Thyroid gland (tissue), 4 donors: ENCODE measurements around the gene ARL13A. TPM values are rescaled to one million over a fixed set of nuclear protein-coding genes. Genes with fewer than 3 reads are reported as not detected.
"Not testable (repeated sequence)": the region's sequence is repeated elsewhere in the genome, so short reads cannot be mapped to it uniquely, and the experiment has no call there.

Experiments
- DNase-seq, 2 donors: peaks; one replicate each; pipeline ENCODE4 v3.0.0-alpha.2; 2019
- H3K27ac ChIP-seq, 3 donors: fragments of 200-600 bp; sonication (generic); 1 replicate in 2 of 3; 2 replicates in 1 of 3; pipeline ENCODE4 v1.5.1; 2016 to 2019; ENCODE audit warnings: mild to moderate bottlenecking in 1 of 3, moderate library complexity in 1 of 3
- H3K27me3 ChIP-seq: fragments of 200-600 bp; sonication (generic); one replicate; pipeline ENCODE4 v1.5.1; 2019
- H3K36me3 ChIP-seq, 2 donors: fragments of 200-600 bp; sonication (generic); one replicate each; pipeline ENCODE4 v1.5.1; 2016 to 2019
- H3K4me1 ChIP-seq, 2 donors: fragments of 200-600 bp; sonication (generic); one replicate each; pipeline ENCODE4 v1.5.1; 2017 to 2019
- H3K4me3 ChIP-seq, 3 donors: fragments of 200-600 bp; sonication (generic); replicated peaks in 1 of 3; 1 replicate in 2 of 3; 2 replicates in 1 of 3; pipeline ENCODE4 v1.5.1; 2016; ENCODE audit warnings: mild to moderate bottlenecking in 1 of 3
- H3K9me3 ChIP-seq: fragments of 200-600 bp; sonication (generic); one replicate; pipeline ENCODE4 v1.5.1; 2017
- POLR2A ChIP-seq, 2 donors: fragments of 450-650 bp; IDR thresholded peaks; one replicate each; pipeline ENCODE4 v1.6.1; 2017; ENCODE audit warnings: antibody characterized with exemption in 2 of 2, mild to moderate bottlenecking in 2 of 2, moderate library complexity in 1 of 2
- WGBS, 2 donors: methylation state at CpG; one replicate each; pipeline ENCODE4 v1.1.5; 2017; 5-methylcytosine and 5-hydroxymethylcytosine counted together
- intact Hi-C: fragments of 100-400 bp; cut with DNase I; formaldehyde crosslinking; loops from one replicate; pipeline ENCODE4 v1.15.1; 2023
- total RNA-seq, 4 donors: library from RNA; depleted of rRNA; stranded (reverse); fragments of >200 nt; gene quantifications; one replicate each; pipeline ENCODE4 v1.2.3, GENCODE V29; 2016
- TF ChIP-seq, protein P1 (sequence below), 6 experiments: fragments of 200-600 bp in 3 of 6; fragments of 450-650 bp in 3 of 6; sonication (generic) in 3 of 6; IDR thresholded peaks; one replicate each; pipeline ENCODE4 v1.5.1; 2016 to 2019; ENCODE audit warnings: antibody characterized with exemption in 6 of 6, mild to moderate bottlenecking in 2 of 6, inconsistent platforms in 1 of 6, moderate library complexity in 1 of 6

ARL13A gene
- total RNA-seq, 4 donors from 2014 or later, result not detected

- intact Hi-C loops, result no loop called here
- Histone ChIP-seq H3K4me3 (no peak overlapping the region), H3K9me3 (no peaks in the 10 kb centered on the region), H3K27ac (no peak overlapping the region), H3K4me1 (no peaks in the 10 kb centered on the region), H3K36me3 (peaks cover 4 to 5% of the 10 kb centered on the region in 2 donors), H3K27me3 (no peaks in the 10 kb centered on the region)
- no peak for TF ChIP-seq POLR2A (IDR thresholded peaks at IDR 0.05)
- TF ChIP-seq, protein P1, sequence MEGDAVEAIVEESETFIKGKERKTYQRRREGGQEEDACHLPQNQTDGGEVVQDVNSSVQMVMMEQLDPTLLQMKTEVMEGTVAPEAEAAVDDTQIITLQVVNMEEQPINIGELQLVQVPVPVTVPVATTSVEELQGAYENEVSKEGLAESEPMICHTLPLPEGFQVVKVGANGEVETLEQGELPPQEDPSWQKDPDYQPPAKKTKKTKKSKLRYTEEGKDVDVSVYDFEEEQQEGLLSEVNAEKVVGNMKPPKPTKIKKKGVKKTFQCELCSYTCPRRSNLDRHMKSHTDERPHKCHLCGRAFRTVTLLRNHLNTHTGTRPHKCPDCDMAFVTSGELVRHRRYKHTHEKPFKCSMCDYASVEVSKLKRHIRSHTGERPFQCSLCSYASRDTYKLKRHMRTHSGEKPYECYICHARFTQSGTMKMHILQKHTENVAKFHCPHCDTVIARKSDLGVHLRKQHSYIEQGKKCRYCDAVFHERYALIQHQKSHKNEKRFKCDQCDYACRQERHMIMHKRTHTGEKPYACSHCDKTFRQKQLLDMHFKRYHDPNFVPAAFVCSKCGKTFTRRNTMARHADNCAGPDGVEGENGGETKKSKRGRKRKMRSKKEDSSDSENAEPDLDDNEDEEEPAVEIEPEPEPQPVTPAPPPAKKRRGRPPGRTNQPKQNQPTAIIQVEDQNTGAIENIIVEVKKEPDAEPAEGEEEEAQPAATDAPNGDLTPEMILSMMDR (IDR thresholded peaks at IDR 0.05), result no peak
- no peak for DNase-seq
These were observed 39.6 kb downstream of the ARL13A start for GRCh38 chrX:101009090-101009489.

DNA sequence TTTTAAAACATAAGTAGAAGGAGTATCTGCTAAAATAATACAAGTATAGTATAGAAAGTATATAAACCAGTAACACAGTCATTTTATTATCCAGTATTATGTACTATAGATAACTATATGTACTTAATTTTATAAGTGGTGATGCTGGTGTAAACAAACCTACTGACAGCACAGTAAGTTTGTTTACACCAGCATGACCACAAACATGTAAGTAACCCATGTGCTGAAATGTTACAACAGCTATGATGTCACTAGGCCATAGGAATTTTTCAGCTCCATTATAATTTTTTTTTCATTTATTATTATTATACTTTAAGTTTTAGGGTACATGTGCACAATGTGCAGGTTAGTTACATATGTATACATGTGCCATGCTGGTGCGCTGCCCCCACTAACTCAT, 42.5 kb downstream of the ARL13A start:
- intact Hi-C loops, DNase-seq, H3K36me3 ChIP-seq, H3K9me3 ChIP-seq, H3K27me3 ChIP-seq, H3K4me1 ChIP-seq, H3K27ac ChIP-seq, H3K4me3 ChIP-seq: not testable (repeated sequence)
- WGBS, 2 donors, result 100% methylated on average over 1 of the region's 1 CpG

DNA sequence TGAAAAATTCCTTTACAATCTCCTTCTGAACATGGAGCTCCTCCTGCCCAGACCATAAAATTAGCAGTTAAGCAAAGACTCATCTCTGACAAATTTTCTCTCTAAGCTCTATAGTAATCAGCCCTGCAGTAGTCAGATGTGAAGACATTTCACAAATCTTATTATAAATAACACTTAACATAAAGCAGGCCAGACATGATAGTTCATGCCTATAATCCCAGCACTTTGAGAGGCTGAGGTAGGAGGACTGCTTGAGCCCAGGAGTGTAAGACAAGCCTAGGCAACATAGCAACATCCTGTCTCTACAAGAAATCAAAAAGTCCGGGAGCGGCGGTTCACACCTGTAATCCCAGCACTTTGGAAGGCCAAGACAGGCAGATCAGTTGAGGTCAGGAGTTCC, 52.5 kb downstream of the ARL13A start:
- H3K27ac ChIP-seq, result no peak overlapping the region
- 90 to 100% methylated on average over 3 of the region's 3 CpGs for WGBS, 2 donors
- intact Hi-C loops, result no loop called here
- no peaks in the 10 kb centered on the region for H3K9me3 ChIP-seq
- TF ChIP-seq, protein P1 (IDR thresholded peaks at IDR 0.05), result no peak
- TF ChIP-seq POLR2A (IDR thresholded peaks at IDR 0.05), result no peak
- H3K36me3 ChIP-seq, result peaks cover 0 to 4% of the 10 kb centered on the region in 2 donors
- no peak for DNase-seq
- H3K4me3 ChIP-seq, result no peak overlapping the region
- H3K4me1 ChIP-seq, result no peaks in the 10 kb centered on the region
- no peaks in the 10 kb centered on the region for H3K27me3 ChIP-seq

GRCh38 chrX:101025126-101025525, 55.6 kb downstream of the ARL13A start:
- no peaks in the 10 kb centered on the region for H3K4me1 ChIP-seq
- TF ChIP-seq, protein P1 (IDR thresholded peaks at IDR 0.05), result no peak
- no peak for TF ChIP-seq POLR2A (IDR thresholded peaks at IDR 0.05)

DNA sequence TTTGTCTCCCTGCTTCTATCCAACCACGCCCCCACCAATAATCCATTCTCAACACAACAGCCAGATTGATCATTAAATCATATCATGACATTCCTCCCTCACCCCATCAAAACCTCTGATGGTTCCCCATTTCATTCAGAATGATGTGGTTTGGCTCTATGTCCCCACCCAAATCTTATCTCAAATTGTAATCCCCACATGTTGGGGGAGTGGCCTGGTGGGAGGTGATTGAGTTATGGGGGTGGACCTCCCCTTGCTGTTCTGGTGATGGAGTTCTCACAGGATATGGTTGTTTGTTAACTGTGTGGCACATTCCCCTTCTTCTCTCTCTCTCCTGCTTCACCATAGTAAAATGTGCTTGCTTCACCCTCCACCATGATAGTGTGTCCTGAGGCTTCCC, 59.1 kb downstream of the ARL13A start:
- 100% methylated on average over 1 of the region's 1 CpG for WGBS, 2 donors
- Histone ChIP-seq H3K4me1 (no peaks in the 10 kb centered on the region), H3K9me3 (no peaks in the 10 kb centered on the region), H3K4me3 (no peak overlapping the region), H3K27ac (no peak overlapping the region), H3K36me3 (no peaks in the 10 kb centered on the region), H3K27me3 (no peaks in the 10 kb centered on the region)
- TF ChIP-seq, protein P1 (IDR thresholded peaks at IDR 0.05), result no peak
- no peak for TF ChIP-seq POLR2A (IDR thresholded peaks at IDR 0.05)
- DNase-seq, result no peak
- intact Hi-C loops, result no loop called here

More at GRCh38 chrX:101025126-101025525, 55.6 kb downstream of the ARL13A start:
- Histone ChIP-seq H3K9me3 (no peaks in the 10 kb centered on the region), H3K27ac (no peak overlapping the region), H3K27me3 (no peaks in the 10 kb centered on the region), H3K4me3 (no peak overlapping the region), H3K36me3 (peaks cover 0 to 4% of the 10 kb centered on the region in 2 donors)
- intact Hi-C loops, result no loop called here
- no peak for DNase-seq

GRCh38 chrX:101029665-101030064, 60.2 kb downstream of the ARL13A start:
- DNase-seq, result no peak
- Histone ChIP-seq H3K4me1 (no peaks in the 10 kb centered on the region), H3K36me3 (no peaks in the 10 kb centered on the region), H3K27ac (no peak overlapping the region), H3K9me3 (no peaks in the 10 kb centered on the region), H3K27me3 (no peaks in the 10 kb centered on the region), H3K4me3 (no peak overlapping the region)
- TF ChIP-seq, protein P1 (IDR thresholded peaks at IDR 0.05), result no peak
- no peak for TF ChIP-seq POLR2A (IDR thresholded peaks at IDR 0.05)
- WGBS, 2 donors, result 100% methylated on average over 1 of the region's 1 CpG
- intact Hi-C loops, result no loop called here
